ENCODE measurements around the gene GUCD1.

GUCD1 gene

GRCh38 chr22:24589518-24590030 is 34.6 kb upstream of the GUCD1 start:
- no peak for DNase-seq

GRCh38 chr22:24588757-24589481 is 34.0 kb upstream of the GUCD1 start:
- no peak for DNase-seq

- no peak for DNase-seq
Observed at GRCh38 chr22:24588381-24588756, 33.4 kb upstream of the GUCD1 start.

- DNase-seq = no peak
Observed at GRCh38 chr22:24587948-24588347, 33.0 kb upstream of the GUCD1 start.

DNA sequence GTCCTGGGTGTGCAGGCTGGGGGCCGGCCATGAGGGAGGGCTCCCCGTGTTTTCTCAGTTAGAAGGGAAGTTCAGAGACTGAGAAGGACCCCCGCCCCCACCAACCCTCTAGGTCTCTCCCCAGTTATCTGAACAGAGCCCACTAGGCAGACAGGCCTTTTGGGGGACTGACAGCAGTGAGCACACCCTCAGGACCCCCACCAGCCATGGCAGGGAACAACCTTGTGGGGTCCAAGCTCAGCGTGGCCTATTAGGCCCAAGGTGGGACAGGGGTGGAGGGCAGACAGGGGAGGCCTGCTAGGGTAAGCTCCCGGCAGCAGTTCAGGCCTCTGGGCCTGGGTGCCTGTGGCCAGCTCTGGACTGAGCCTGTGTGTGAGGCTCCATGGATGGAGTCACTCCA is 32.3 kb upstream of the GUCD1 start:
- DNase-seq = no peak

DNA sequence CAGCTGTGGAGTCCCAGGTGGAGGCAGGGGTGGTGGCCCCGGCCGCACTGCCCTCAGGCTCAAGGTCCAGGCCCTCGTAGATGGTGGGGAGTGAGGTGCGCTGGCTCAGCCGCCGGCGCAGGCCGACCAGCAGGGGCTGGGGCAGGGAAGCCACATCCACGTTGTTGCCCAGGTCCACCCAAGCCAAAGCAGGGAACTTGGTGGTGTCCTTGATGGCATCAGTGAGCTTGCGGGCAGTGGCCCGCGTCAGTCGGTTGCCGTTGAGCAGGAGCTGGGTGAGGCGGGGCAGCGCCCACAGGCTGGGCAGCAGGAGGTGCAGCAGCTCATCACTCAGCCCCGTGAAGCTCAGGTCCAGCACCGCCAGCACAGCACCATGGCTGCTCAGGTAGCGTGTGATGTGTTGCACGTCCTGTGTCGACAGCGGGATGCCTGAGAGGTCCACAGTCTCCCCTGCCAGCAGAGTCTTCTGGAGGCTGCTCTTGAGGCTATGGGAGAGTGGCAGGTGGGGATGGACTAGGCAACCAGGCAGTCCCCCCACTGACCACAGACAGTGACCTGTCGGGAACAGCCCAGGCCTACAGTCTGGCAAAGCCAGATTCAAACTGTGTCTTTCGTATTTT is 31.1 kb upstream of the GUCD1 start:
- no peak for DNase-seq

DNA sequence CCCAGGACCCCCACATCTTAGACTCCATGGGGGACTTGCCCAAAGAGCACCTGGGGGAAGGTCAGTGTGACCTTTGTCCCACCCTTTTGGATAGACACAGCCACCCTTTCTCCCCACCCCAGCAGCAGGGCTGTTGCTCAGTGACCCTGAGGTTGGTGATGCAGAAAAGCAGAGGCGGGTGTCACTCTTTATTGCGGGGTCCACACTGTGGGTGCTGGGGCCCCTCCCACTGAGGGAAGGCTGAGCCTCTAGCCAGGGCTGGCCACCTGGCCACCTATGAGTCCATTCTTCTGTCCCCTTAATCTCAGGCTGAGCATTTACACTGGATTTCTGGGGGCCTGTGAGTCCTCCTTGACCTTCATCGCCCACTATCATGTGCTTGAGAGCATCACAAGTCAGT is 30.5 kb upstream of the GUCD1 start:
- DNase-seq = no peak

GRCh38 chr22:24584871-24585411 is 30.0 kb upstream of the GUCD1 start:
- DNase-seq = no peak

- DNase-seq = no peak
Observed at GRCh38 chr22:24584166-24584790, 29.3 kb upstream of the GUCD1 start.

DNA sequence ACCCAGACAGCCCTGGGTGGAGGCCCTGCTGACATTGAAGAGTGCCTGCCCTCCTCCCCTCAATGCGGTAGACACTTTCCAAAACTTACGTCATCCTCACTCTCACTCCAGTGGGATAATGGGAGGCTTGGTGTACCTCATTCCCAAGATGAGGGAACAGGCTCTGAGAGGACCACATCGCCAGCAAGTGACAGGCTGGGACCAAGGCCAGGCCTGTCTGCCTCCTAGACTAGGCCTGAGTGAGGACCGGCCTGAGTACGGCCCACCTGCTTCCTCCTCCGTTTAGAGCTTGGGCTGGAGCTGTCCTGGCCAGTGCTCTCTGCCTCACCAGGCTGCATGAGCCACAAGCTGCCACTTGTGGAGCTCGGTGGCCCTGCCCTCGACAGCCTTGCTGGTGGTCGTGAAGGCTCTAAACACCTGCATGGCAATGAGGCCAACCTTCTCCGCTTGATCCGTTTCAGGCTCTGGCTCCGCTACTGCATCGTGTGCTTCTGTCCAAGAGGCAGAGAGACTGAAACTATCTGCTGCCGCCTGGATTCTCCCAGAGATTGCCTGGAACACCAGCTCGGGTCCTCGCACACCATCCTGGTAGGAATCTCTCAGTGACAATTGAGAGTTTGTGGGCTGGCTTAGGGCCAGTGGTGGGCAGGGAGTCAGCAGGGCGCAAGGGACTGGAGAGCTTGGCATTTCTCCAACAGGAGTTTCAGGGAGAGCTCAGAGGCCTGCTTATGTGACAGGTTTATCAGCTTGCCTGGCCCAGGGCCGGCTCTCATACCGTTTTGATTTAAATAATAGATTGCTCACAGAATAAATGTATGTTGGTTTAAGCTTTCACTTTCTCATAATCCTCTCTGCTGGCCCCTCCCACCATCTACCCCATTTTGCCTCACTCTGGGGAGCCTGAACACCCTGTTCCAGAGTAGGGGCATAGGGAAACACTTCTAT is 28.6 kb upstream of the GUCD1 start:
- DNase-seq = peak; percentile 57

GRCh38 chr22:24582056-24582814 is 27.3 kb upstream of the GUCD1 start:
- no peak for DNase-seq

- no peak for DNase-seq
Observed at GRCh38 chr22:24580276-24580675, 25.3 kb upstream of the GUCD1 start.

DNA sequence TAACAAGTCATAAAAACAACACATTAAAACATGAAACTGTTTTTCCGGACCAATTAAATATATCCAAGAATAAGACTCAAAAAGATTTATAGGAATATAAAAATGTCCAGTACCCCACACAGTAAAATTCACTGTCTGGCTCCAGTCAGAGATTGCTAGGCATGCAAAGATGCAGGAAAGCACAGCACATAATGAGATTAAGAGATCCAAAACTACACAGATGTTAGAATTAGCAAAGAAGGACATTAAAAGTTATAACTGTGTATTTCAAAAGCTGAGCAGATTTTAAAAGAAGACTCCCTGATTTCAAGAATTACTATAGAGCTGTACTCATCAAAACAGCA is 24.3 kb upstream of the GUCD1 start:
- DNase-seq = no peak

DNA sequence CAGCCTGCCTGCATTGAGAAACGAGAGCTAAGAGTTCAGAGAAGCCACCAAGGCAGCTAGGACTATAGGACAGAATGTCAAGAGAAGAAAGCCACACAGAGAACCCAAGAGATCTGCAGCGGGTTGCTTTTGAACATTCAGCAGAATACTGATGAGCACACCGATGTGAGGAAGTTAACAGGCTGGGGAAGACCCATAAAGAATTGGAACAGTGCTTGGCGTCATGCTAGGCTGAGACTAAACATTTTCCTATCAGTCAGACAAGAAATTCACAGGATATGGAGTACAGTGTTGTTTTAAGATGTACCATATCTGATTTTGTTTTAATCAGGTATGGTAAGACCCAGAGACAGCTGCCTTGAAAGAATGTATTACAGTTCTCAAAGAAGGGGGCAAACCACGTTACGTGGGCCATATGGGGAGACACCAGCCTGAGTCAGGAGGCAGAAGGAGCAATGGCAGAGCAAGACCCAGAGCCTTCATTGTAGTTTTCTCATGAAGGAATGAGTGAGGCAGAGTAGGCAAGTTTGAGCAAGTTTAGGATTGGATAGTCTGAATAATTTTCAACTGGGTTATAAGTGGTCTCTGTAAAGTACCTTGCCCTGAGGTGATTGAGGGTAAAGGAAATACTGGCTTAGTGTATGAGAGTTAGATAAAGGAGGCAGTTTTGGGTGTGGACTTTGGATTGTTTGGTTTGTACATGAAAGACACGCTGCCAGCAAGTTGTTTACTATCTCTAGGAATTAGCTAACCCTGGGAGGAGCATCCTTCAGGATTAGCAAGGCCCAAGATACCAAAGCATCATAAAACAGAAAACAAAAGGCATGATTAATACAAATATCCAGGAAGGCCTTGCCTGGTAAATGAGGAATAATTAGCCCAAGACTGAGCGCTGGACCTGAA is 23.7 kb upstream of the GUCD1 start:
- DNase-seq = peak; percentile 55

DNA sequence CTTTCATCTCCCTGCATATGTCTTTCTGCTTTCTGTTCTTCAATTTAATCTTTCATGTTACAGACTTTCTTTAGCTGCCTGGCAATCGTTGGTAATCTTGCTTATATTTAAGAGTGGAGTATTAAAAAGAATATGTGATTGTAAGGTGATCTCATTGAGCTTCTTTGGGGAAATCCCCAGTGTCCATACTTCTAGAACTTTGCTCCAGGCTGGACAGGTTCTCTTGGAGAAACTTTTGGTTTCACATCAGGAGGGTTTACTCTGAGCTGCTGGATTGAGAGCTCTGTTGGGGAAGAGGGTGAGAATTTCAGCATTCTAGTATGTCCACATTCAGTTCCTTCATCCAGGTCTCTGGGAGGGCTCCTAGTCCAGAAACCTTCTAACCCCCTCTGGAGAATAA is 21.8 kb upstream of the GUCD1 start:
- no peak for DNase-seq

GRCh38 chr22:24571266-24571665 is 16.3 kb upstream of the GUCD1 start:
- DNase-seq = no peak

GRCh38 chr22:24567668-24568067 is 12.7 kb upstream of the GUCD1 start:
- DNase-seq = no peak

GRCh38 chr22:24566899-24567511 is 12.1 kb upstream of the GUCD1 start:
- no peak for DNase-seq

DNA sequence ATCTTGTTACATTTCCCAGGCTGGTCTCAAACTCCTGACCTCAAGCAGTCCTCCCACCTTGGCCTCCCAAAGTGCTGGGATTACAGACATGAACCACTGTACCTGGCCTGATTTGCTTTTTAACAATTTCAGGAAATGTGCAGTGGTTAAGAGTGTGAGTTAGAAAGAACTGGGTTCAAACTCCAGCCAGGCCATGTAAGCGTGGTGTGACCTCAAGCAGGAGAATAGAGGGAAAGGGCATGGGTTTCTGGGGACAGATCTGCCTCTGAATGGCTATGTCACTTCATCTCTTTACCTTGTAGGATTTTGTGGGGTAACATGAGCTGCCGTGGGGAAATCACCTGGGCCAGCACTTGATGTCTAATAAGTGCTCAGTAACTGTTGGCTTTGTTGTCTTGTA is 10.1 kb upstream of the GUCD1 start:
- DNase-seq = no peak

- peak; percentile 25 for DNase-seq
Observed at GRCh38 chr22:24564376-24565058, 9.6 kb upstream of the GUCD1 start.
